HG03558 (cell line): Measurements from ENCODE around the gene OXTR.

Source experiments
- ATAC-seq: cut with Tn5 transposase; IDR thresholded peaks from one replicate; pipeline ENCODE4 v1.9.1; 2021; ENCODE audit warnings: moderate number of reproducible peaks; ENCODE audit not compliant: unreplicated experiment; ENCODE audit errors: extremely low read depth

The OXTR gene

GRCh38 chr3:8745619-8746370, 23.6 kb downstream of the OXTR start:
- no peak for ATAC-seq

GRCh38 chr3:8743911-8744310, 25.5 kb downstream of the OXTR start:
- no peak for ATAC-seq

- ATAC-seq, result no peak
Measured at GRCh38 chr3:8743021-8743601, 26.3 kb downstream of the OXTR start.

GRCh38 chr3:8741581-8742261, 27.7 kb downstream of the OXTR start:
- ATAC-seq, result no peak

- no peak for ATAC-seq
Measured at GRCh38 chr3:8739757-8740504, 29.5 kb downstream of the OXTR start.

GRCh38 chr3:8738639-8739038, 30.8 kb downstream of the OXTR start:
- ATAC-seq, result no peak

- ATAC-seq, result no peak
Measured at GRCh38 chr3:8737823-8738222, 31.6 kb downstream of the OXTR start.

GRCh38 chr3:8737301-8737700, 32.1 kb downstream of the OXTR start:
- ATAC-seq, result no peak

GRCh38 chr3:8736436-8736835, 33.0 kb downstream of the OXTR start:
- no peak for ATAC-seq

- no peak for ATAC-seq
Measured at GRCh38 chr3:8734908-8735307, 34.5 kb downstream of the OXTR start.

GRCh38 chr3:8734137-8734878, 35.1 kb downstream of the OXTR start:
- no peak for ATAC-seq

GRCh38 chr3:8733332-8734094, 35.9 kb downstream of the OXTR start, which contains the start of gene CAV3:
TSS of gene CAV3 (plus strand) at chr3:8733802. CDS start at chr3:8733877, 75 bp downstream.
- no peak for ATAC-seq

GRCh38 chr3:8732413-8732812, 37.0 kb downstream of the OXTR start:
- no peak for ATAC-seq

- no peak for ATAC-seq
Measured at GRCh38 chr3:8730656-8731055, 38.8 kb downstream of the OXTR start.

GRCh38 chr3:8729479-8729878, 39.9 kb downstream of the OXTR start:
- ATAC-seq, result no peak

GRCh38 chr3:8727605-8728512, 41.6 kb downstream of the OXTR start:
- ATAC-seq, result no peak

GRCh38 chr3:8724108-8724752, 45.2 kb downstream of the OXTR start:
- ATAC-seq, result no peak

GRCh38 chr3:8723612-8724011, 45.8 kb downstream of the OXTR start:
- no peak for ATAC-seq
